Spleen (tissue), 7 donors: Measurements from ENCODE around the gene DCST1.

Experiments
- POLR2AphosphoS5 ChIP-seq, 3 donors: sonication (generic); formaldehyde crosslinking; IDR thresholded peaks; one replicate each; pipeline ENCODE4 v1.5.1; 2017; ENCODE audit warnings: antibody characterized with exemption in 3 of 3
- TF ChIP-seq, protein P1 (sequence below), 11 experiments: fragments of 200-600 bp in 7 of 11; fragments of 450-650 bp in 4 of 11; sonication (generic) in 4 of 11; IDR thresholded peaks in 8 of 11; conservative IDR thresholded peaks in 3 of 11; 1 replicate in 7 of 11; 2 replicates in 4 of 11; pipeline versions ENCODE4 v1.4.0 to v1.8.0; 2016 to 2021; ENCODE audit warnings: antibody characterized with exemption in 11 of 11, inconsistent platforms in 4 of 11, mild to moderate bottlenecking in 1 of 11
- donor health status: DM: no; HTN: no; CAD: no; lungs with moderate emphysema.
- donor health status: DM: no; HTN: no; CAD: no.
- donor health status: DM: no; HTN: no; CAD: no.

DNA sequence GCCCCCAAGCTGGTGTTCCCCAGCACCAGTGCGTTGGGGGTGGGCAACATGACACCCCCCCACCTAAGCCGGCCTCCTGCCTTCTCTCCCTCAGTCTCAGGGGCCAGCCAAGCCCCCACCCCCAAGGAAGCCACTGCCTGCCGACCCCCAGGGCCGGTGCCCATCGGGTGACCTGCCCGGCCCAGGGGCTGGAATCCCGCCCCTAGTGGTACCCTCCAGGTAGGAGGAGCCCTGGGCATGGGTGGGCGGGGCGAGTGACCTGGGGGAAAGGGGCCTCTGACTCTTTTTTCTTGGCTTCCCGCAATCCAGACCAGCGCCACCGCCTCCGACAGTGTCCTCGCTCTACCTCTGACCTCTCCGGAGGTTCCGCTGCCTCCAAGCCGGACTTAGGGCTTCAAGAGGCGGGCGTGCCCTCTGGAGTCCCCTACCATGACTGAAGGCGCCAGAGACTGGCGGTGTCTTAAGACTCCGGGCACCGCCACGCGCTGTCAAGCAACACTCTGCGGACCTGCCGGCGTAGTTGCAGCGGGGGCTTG, 28.6 kb downstream of the DCST1 start:
- TF ChIP-seq POLR2AphosphoS5 (IDR thresholded peaks at IDR 0.05), result no peak
- TF ChIP-seq, protein P1, sequence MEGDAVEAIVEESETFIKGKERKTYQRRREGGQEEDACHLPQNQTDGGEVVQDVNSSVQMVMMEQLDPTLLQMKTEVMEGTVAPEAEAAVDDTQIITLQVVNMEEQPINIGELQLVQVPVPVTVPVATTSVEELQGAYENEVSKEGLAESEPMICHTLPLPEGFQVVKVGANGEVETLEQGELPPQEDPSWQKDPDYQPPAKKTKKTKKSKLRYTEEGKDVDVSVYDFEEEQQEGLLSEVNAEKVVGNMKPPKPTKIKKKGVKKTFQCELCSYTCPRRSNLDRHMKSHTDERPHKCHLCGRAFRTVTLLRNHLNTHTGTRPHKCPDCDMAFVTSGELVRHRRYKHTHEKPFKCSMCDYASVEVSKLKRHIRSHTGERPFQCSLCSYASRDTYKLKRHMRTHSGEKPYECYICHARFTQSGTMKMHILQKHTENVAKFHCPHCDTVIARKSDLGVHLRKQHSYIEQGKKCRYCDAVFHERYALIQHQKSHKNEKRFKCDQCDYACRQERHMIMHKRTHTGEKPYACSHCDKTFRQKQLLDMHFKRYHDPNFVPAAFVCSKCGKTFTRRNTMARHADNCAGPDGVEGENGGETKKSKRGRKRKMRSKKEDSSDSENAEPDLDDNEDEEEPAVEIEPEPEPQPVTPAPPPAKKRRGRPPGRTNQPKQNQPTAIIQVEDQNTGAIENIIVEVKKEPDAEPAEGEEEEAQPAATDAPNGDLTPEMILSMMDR (IDR thresholded peaks at IDR 0.05 in 8 of 11, conservative IDR thresholded peaks at IDR 0.05 in 3 of 11), result no peak
